Heart left ventricle (tissue), 13 donors: Measurements from ENCODE around the gene SLC25A22.

ENCODE experiments used
- CTCF ChIP-seq, 12 donors: fragments of 200-600 bp; sonication (generic) in 4 of 12; IDR thresholded peaks; one replicate each; pipeline versions ENCODE4 v1.5.0 to v1.8.0; 2018 to 2022; ENCODE audit warnings: antibody characterized with exemption in 12 of 12, mild to moderate bottlenecking in 5 of 12
- POLR2A ChIP-seq, 2 donors: fragments of 450-650 bp; IDR thresholded peaks; one replicate each; pipeline ENCODE4 v1.6.1; 2017; ENCODE audit warnings: antibody characterized with exemption in 2 of 2, mild to moderate bottlenecking in 2 of 2, moderate library complexity in 2 of 2
- donor health status: ischemic (EF 13 %, LVEDD 7.1; RV severe dilation, severe dysfunction).
- donor health status: DM: no; HTN: yes; CAD: no.
- donor health status: DM: no; HTN: no; CAD: no.
- donor health status: ischemic (EF 25% LVEDD 6.9; RV normal size, moderate dysfunction).
- donor health status: ischemic (EF 25% LVEDD 5.7; RV mildly dilated, moderate dysfunction).
- donor health status: ischemic (EF 35%, LVEDD 5.7; RV mildly dilated, moderate dysfunction).
- donor health status: nonischemic (EF 11% LVEDD 7.7; RV severe dilation, severe dysfunction).
- donor health status: DM: yes; HTN: yes; CAD: no.
- donor health status: PGD.
- donor health status: ischemic (EF 29% LVEDD 5.4; RV normal size, mild dysfunction).
- donor health status: nonischemic (EF 23%, LVEDD 6.1; RV moderate dilation, normal function).

- TF ChIP-seq POLR2A (IDR thresholded peaks at IDR 0.05) (no peak), CTCF (IDR thresholded peaks at IDR 0.05) (no peak)
Measured at GRCh38 chr11:761526-762108, 36.5 kb downstream of the SLC25A22 start.
